Activated T-helper 17 cell treated with anti-CD3 and anti-CD28 coated beads, Interleukin-2, amount 50 U/mL, for 72 hours (primary cell): Measurements from ENCODE around the gene NKAPD1. TPM values are rescaled to one million over a fixed set of nuclear protein-coding genes. Genes with fewer than 3 reads are reported as not detected.
A peak's percentile ranks its signal among the peaks of the same experiment; 100 is the strongest.

ENCODE experiments used
- ATAC-seq: fragments of 150-1000 bp; cut with Tn5 transposase; replicated peaks from 2 replicates; pipeline ENCODE4 v1.10.0; 2021; ENCODE audit warnings: mild to moderate bottlenecking, moderate library complexity
- H3K27ac Mint-ChIP-seq: one replicate; pipeline ENCODE4 v1.8.0; 2022; ENCODE audit warnings: mixed read lengths
- H3K27me3 Mint-ChIP-seq: one replicate; pipeline ENCODE4 v1.8.0; 2022; ENCODE audit warnings: mixed read lengths
- H3K36me3 Mint-ChIP-seq: one replicate; pipeline ENCODE4 v1.8.0; 2022; ENCODE audit warnings: low read depth, mild to moderate bottlenecking, mixed read lengths
- H3K4me1 Mint-ChIP-seq: one replicate; pipeline ENCODE4 v1.8.0; 2022; ENCODE audit warnings: mixed read lengths
- H3K4me3 Mint-ChIP-seq: one replicate; pipeline ENCODE4 v1.8.0; 2022; ENCODE audit warnings: mild to moderate bottlenecking, mixed read lengths
- H3K9me3 Mint-ChIP-seq: one replicate; pipeline ENCODE4 v1.8.0; 2022; ENCODE audit warnings: mixed read lengths
- total RNA-seq, 2 donors: library from RNA; stranded (reverse); gene quantifications; one replicate each; pipeline ENCODE4 v1.2.3, GENCODE V29; 2022

Gene NKAPD1
- total RNA-seq, 2 donors from 2014 or later: 19.7 to 20.2 TPM

DNA sequence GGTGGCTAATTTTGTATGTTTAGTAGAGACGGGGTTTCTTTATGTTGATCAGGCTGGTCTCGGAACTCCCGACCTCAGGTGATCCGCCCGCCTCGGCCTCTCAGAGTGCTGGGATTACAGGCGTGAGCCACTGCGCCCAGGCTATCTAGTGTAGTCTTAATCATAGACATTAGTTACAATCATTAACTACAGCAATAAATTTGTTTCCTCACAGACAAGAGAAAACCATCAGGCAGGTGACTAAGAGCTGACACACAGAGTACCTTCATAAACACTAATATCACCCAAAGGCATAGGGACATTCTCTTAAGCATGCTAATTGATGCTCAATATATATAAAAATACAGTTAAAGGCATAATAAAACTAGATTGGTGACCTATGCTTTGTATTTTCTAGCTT is 32.0 kb downstream of the NKAPD1 start:
- no peaks in the 10 kb centered on the region for H3K36me3 Mint-ChIP-seq
- no peak for ATAC-seq
- no peaks in the 10 kb centered on the region for H3K9me3 Mint-ChIP-seq
- no peaks in the 10 kb centered on the region for H3K4me1 Mint-ChIP-seq
- H3K27me3 Mint-ChIP-seq: no peaks in the 10 kb centered on the region
- H3K4me3 Mint-ChIP-seq: no peak overlapping the region
- no peak overlapping the region for H3K27ac Mint-ChIP-seq

DNA sequence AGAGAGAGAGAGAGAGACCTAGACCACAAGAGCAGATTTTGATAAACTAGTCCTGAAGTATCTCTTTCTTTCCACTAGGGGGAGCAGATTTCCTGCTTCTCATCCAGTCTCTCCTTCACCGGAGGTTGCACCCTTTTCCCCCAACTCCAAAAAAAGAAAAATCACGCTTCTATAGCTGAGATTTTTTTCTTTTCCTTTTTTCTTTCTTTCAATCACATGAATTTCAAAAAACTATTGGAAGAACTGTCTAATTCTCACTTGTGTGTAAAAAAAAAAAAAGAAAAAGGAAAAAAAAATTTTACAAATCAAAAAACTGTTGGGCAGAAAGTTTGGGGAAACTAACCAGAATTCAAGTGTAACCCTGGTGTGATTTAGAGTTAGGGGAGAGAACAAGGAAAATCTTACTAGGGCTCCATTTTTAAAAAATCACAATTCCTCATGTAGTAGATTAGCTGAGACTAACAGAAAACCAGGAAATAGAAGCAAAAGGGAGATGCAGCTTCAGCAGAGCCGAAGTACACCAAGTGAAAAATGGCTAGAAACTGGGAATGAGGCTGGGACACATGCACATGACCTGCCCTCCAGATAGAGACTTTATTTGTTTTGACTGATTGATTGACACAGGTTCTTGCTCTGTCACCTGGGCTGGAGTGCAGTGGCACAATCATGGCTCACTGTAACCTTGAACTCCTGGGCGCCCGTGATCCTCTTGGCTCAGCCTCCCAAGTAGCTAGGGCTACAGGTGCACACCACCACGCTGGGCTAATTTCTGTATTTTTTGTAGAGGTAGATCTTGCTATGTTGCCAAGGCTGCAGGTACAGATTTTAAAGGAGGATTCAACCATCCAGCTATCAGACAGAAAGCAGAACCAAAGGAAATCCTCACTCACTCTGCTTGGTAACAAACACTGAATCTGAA is 39.7 kb downstream of the NKAPD1 start:
- H3K4me1 Mint-ChIP-seq: no peaks in the 10 kb centered on the region
- H3K4me3 Mint-ChIP-seq: no peak overlapping the region
- H3K9me3 Mint-ChIP-seq: no peaks in the 10 kb centered on the region
- no peaks in the 10 kb centered on the region for H3K36me3 Mint-ChIP-seq
- H3K27ac Mint-ChIP-seq: no peak overlapping the region
- ATAC-seq: peak; percentile 70
- H3K27me3 Mint-ChIP-seq: no peaks in the 10 kb centered on the region

DNA sequence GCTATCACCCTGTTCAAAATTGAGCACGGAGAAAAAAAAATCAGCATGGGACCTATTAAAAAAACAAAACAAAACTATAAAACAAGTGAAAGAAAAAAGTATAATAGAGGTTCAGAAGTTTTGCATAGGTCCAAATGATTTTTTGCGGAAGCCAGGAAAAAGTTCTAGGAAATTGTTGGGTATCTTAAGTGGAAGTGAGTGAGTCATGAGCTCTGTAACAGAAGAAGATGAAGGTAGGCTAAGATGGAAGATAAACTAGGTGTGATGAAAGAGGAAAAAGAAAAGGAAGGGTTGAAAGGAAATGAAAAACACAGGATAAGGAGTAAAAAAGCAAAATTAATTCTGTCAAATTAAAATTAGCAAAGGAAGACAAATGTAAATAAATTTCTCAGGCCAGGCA is 40.4 kb downstream of the NKAPD1 start:
- ATAC-seq: no peak
- no peaks in the 10 kb centered on the region for H3K27me3 Mint-ChIP-seq
- no peaks in the 10 kb centered on the region for H3K9me3 Mint-ChIP-seq
- no peaks in the 10 kb centered on the region for H3K4me1 Mint-ChIP-seq
- H3K4me3 Mint-ChIP-seq: no peak overlapping the region
- H3K36me3 Mint-ChIP-seq: no peaks in the 10 kb centered on the region
- no peak overlapping the region for H3K27ac Mint-ChIP-seq

DNA sequence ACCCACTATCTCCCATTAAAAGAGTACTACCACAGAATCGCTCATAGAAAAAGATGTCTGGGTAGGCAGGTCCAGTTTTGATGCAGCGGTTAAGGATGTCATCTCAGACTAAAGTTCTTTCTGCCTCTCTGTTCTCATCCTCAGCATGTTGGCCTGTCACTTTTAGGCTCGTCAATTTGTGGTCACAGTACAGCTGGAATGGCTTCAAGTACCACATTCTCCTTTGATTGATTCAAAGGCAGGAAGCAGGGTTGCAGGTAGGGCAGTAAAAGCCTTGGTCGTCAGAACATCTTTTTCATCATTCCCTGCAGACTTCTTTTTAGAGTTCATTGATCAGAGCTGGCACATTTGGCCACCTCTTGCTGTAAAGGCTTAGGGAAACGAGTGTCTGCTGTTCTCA is 41.3 kb downstream of the NKAPD1 start:
- ATAC-seq: no peak
- Mint-ChIP-seq H3K36me3 (no peaks in the 10 kb centered on the region), H3K9me3 (no peaks in the 10 kb centered on the region), H3K27ac (no peak overlapping the region), H3K27me3 (no peaks in the 10 kb centered on the region), H3K4me3 (no peak overlapping the region), H3K4me1 (no peaks in the 10 kb centered on the region)

DNA sequence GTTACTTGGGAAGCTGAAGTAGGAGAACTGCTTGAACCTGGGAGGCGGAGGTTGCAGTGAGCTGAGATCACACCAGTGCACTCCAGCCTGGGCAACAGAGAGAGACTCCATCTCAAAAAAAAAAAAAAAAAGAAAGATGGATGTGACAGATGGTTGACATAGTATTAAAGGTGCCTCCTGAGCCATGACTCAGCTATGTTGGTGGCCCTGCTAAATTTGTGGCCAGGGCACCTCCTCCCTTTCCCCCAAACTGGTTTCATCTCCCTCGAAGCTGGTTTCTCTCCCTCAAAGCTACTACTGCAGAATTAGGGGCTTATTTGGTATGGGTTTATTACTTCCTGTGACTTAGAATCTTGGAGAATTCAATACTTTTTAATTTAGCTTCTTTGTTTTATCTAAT is 44.1 kb downstream of the NKAPD1 start:
- Mint-ChIP-seq H3K36me3 (no peaks in the 10 kb centered on the region), H3K4me1 (no peaks in the 10 kb centered on the region), H3K4me3 (no peak overlapping the region), H3K27me3 (no peaks in the 10 kb centered on the region), H3K27ac (no peak overlapping the region), H3K9me3 (no peaks in the 10 kb centered on the region)
- ATAC-seq: peak; percentile 37

DNA sequence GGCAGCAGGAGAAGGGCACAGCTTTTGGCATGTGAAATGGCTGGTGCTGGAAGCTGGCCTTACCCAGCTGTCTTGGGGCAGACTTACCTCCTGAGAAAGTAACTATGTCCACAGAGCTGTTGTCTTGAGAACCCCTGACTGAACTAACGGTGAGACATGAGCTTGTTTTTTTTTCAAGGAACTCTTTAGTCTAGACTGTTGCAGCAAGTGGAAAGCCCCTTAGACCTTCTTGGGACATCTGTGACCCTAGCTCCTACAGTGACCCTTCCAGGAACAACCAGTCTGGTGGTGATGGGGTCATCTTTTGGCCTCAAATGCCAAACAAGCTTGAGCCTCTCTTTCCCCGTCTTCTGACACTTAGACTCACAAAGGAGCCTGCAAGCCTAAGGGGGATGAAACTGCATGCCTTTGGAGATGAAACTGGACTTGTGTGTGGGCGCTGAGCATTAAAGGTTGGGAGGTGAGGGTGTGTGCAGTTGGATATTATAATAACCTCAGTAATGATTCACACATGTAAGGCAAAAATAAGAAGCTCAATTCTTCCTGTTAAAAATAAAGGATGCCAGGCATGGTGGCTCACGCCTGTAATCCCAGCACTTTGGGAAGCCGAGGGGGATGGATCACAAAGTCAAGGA is 48.0 kb downstream of the NKAPD1 start:
- H3K27me3 Mint-ChIP-seq: no peaks in the 10 kb centered on the region
- H3K4me1 Mint-ChIP-seq: no peaks in the 10 kb centered on the region
- H3K9me3 Mint-ChIP-seq: no peaks in the 10 kb centered on the region
- ATAC-seq: no peak
- no peak overlapping the region for H3K27ac Mint-ChIP-seq
- no peaks in the 10 kb centered on the region for H3K36me3 Mint-ChIP-seq
- H3K4me3 Mint-ChIP-seq: no peak overlapping the region

DNA sequence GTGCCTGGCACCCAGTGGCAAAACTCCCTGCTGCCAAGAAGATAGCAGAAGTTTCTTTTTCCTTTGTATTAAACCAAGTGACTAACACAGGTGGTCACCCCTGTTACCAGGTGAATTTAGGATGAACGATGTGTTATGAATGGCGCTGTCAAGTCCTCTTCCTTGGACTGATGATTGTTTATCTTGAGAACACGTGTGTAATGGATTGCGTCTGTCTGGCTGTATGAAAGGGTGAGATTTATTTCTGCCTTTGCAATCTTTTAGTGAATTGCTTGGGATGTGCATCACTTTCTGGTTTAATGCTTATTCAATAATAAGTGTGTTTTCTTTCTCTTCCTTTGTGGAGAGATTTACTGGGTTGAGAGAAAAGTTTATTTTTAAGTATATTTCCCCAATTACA is 49.0 kb downstream of the NKAPD1 start:
- Mint-ChIP-seq H3K36me3 (no peaks in the 10 kb centered on the region), H3K4me1 (no peaks in the 10 kb centered on the region), H3K4me3 (no peak overlapping the region), H3K27me3 (no peaks in the 10 kb centered on the region), H3K9me3 (no peaks in the 10 kb centered on the region), H3K27ac (no peak overlapping the region)
- ATAC-seq: no peak

DNA sequence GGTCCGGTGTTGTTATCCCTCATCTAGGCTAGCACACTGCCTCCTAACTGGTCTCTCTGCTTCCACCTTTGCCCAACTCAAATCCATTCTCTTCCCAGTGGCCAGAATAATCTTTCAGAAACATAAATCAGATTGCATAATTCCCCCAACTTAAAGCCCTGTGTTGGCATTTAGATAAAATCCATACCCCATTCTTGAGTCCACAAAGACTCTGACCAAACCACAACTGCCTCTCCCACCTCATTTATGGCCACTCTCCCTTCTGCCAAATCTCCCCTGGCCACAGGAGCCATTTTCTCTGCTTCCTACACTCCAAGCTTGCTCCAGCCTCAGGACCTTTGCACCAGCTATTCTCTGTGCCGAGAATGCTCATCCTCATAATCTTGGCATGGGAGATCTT is 53.0 kb downstream of the NKAPD1 start:
- H3K9me3 Mint-ChIP-seq: no peaks in the 10 kb centered on the region
- H3K27me3 Mint-ChIP-seq: no peaks in the 10 kb centered on the region
- H3K4me1 Mint-ChIP-seq: no peaks in the 10 kb centered on the region
- H3K36me3 Mint-ChIP-seq: no peaks in the 10 kb centered on the region
- ATAC-seq: no peak
- no peak overlapping the region for H3K4me3 Mint-ChIP-seq
- peak overlapping the region; percentile 0 for H3K27ac Mint-ChIP-seq

DNA sequence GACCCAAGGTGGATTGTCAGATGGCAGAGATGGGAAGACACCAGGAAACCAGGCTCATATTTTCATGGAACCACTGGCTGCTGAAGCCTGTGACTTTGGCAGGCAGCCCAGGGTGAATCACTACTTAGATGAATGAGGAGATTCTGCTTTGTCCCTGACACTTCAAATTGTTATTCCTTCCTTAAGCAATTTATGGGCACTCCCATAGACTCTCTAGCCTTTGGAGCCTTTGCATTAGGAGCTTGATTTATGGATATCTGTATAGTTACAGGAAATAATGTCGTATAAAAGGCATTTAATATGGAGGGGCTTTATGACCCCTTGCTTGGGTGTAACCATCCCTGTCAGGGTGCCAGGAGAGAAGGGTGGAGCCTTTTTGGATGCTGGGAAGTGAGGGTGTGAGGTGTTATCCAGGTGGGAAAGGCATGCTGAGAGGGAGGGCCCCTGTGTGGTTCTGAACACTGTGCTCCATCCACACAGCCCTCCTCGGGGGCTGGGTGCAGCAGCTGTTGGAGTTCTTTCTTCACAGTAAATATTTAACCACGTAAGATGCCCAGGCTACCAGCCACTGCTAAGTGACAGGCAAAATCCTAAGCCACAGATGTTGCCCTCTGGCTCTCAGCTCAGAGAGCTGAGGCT is 54.5 kb downstream of the NKAPD1 start:
- ATAC-seq: no peak
- Mint-ChIP-seq H3K4me1 (no peaks in the 10 kb centered on the region), H3K27me3 (no peaks in the 10 kb centered on the region), H3K4me3 (no peak overlapping the region), H3K27ac (no peak overlapping the region), H3K36me3 (no peaks in the 10 kb centered on the region), H3K9me3 (no peaks in the 10 kb centered on the region)

DNA sequence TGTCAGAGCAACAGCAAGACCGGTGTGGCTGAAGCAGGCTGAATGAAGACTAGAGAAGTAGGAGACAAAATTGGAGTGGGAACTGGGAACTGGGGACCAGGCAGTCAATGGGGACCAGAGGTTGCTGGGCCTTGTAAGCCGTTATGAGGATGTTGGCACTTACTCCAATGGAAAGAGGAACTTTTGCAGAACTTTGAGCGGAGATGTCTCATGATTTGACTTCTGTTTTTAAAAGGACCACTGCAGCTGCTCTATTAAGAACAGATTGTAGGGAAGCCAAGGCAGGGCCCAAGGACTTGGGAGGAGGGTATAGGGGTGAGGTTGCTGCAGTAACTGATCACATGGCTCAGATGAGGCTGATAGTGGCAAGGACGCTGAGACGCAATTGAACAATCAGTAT is 55.6 kb downstream of the NKAPD1 start:
- Mint-ChIP-seq H3K27me3 (no peaks in the 10 kb centered on the region), H3K36me3 (no peaks in the 10 kb centered on the region), H3K9me3 (no peaks in the 10 kb centered on the region), H3K4me3 (no peak overlapping the region), H3K4me1 (no peaks in the 10 kb centered on the region), H3K27ac (no peak overlapping the region)
- no peak for ATAC-seq

DNA sequence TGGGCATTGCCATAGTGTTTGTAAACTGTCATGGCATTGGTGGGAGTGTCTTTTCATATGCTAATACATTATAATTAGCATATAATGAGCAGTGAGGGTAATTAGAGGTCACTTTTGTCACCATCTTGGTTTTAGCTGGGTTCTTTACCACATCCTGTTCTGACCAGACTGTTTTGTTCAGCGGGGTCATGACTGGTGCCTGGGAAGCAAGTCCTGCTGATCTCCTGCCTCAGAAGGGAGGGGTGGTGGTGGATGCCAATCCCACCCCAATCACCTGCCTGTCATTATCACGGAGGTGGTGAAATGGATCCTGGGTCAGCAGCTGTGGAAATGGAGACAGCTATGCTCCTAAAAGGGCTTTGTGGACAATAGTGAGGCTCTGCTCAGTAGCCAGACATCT is 58.6 kb downstream of the NKAPD1 start:
- no peak for ATAC-seq
- Mint-ChIP-seq H3K4me3 (no peak overlapping the region), H3K9me3 (no peaks in the 10 kb centered on the region), H3K27ac (no peak overlapping the region), H3K27me3 (no peaks in the 10 kb centered on the region), H3K36me3 (no peaks in the 10 kb centered on the region), H3K4me1 (no peaks in the 10 kb centered on the region)

DNA sequence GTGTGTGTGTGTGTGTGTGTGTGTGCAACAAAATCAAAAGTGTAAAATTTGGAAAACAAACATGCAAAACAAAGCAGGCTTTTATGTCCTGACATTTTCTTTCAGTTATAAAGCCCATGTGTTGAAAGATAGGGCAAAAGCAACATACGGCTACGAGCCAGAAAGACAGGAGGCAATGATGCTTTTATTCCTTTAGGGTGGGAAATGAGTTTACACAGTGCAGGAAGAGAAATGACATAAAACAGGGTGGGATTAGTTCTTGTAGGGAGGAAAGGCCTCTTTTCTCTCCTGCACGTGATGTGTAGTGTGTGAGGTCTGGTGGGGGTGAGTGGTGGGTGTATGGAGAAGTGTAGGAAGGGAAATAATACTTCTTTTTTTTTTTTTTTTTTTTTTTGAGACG is 60.4 kb downstream of the NKAPD1 start:
- no peak for ATAC-seq
- Mint-ChIP-seq H3K27me3 (no peaks in the 10 kb centered on the region), H3K9me3 (no peaks in the 10 kb centered on the region), H3K4me1 (no peaks in the 10 kb centered on the region), H3K36me3 (no peaks in the 10 kb centered on the region), H3K4me3 (no peak overlapping the region), H3K27ac (no peak overlapping the region)
